HepG2 (cell line): ENCODE measurements around the gene RAB3D. TPM values are rescaled to one million over a fixed set of nuclear protein-coding genes. Genes with fewer than 3 reads are reported as not detected.

Source experiments
- AHR ChIP-seq: IDR thresholded peaks from 2 replicates; pipeline ENCODE4 v1.6.1; 2018; ENCODE audit warnings: missing genetic modification reagents, missing compliant biosample characterization
- BATF2 ChIP-seq: sonication (generic); formaldehyde crosslinking; IDR thresholded peaks from 2 replicates; pipeline ENCODE4 v1.8.0; 2022; ENCODE audit warnings: mild to moderate bottlenecking, missing genetic modification reagents, moderate library complexity
- BRCA1 ChIP-seq: sonication (generic); formaldehyde crosslinking; IDR thresholded peaks from 2 replicates; pipeline ENCODE4 v1.4.0; 2020; ENCODE audit warnings: missing genetic modification reagents
- CAMTA2 ChIP-seq: sonication (generic); formaldehyde crosslinking; IDR thresholded peaks from 2 replicates; pipeline ENCODE4 v1.4.0; 2020; ENCODE audit warnings: mild to moderate bottlenecking, missing genetic modification reagents, borderline replicate concordance
- FOXO4 ChIP-seq: sonication (generic); formaldehyde crosslinking; conservative IDR thresholded peaks from 2 replicates; pipeline ENCODE4 v1.8.1; 2023; ENCODE audit warnings: missing genetic modification reagents
- NPAS2 ChIP-seq: sonication (generic); formaldehyde crosslinking; IDR thresholded peaks from 2 replicates; pipeline ENCODE4 v1.8.0; 2022; ENCODE audit warnings: mild to moderate bottlenecking, missing genetic modification reagents, borderline replicate concordance
- PATZ1 ChIP-seq: sonication (generic); formaldehyde crosslinking; IDR thresholded peaks from 2 replicates; pipeline ENCODE4 v1.4.0; 2020; ENCODE audit warnings: missing genetic modification reagents
- POLR2A ChIP-seq, 2 experiments: IDR thresholded peaks; 2 replicates each; pipeline ENCODE4 v1.6.1; 2011; ENCODE audit warnings: low read depth in 2 of 2, low read length in 2 of 2, mild to moderate bottlenecking in 1 of 2, moderate library complexity in 1 of 2; ENCODE audit not compliant: insufficient read depth in 1 of 2
- PRPF4 ChIP-seq: fragments of 200-400 bp; formaldehyde crosslinking; IDR thresholded peaks from 2 replicates; pipeline ENCODE4 v1.6.1; 2016; ENCODE audit warnings: low read length, low read depth; ENCODE audit not compliant: poor library complexity, severe bottlenecking
- SALL1 ChIP-seq: sonication (generic); formaldehyde crosslinking; IDR thresholded peaks from 2 replicates; pipeline ENCODE4 v1.8.0; 2022; ENCODE audit warnings: mild to moderate bottlenecking, missing genetic modification reagents
- SSRP1 ChIP-seq: IDR thresholded peaks from 2 replicates; pipeline ENCODE4 v1.6.1; 2016; ENCODE audit warnings: control low read depth
- STAG1 ChIP-seq: sonication (generic); formaldehyde crosslinking; IDR thresholded peaks from 2 replicates; pipeline ENCODE4 v1.4.0; 2020; ENCODE audit warnings: missing genetic modification reagents
- TBP ChIP-seq: sonication (generic); formaldehyde crosslinking; IDR thresholded peaks from 2 replicates; pipeline ENCODE4 v1.5.0; 2020; ENCODE audit warnings: missing genetic modification reagents
- THYN1 ChIP-seq: sonication (generic); formaldehyde crosslinking; IDR thresholded peaks from 2 replicates; pipeline ENCODE4 v1.8.1; 2023; ENCODE audit warnings: low read depth, mild to moderate bottlenecking, moderate library complexity, missing genetic modification reagents, borderline replicate concordance
- TRIM24 ChIP-seq: sonication (generic); formaldehyde crosslinking; IDR thresholded peaks from 2 replicates; pipeline ENCODE4 v1.8.0; 2022; ENCODE audit warnings: mild to moderate bottlenecking, missing genetic modification reagents
- ZBTB7B ChIP-seq: sonication (generic); formaldehyde crosslinking; IDR thresholded peaks from 2 replicates; pipeline ENCODE4 v1.4.0; 2020; ENCODE audit warnings: missing genetic modification reagents
- ZMAT3 ChIP-seq: sonication (generic); formaldehyde crosslinking; conservative IDR thresholded peaks from 2 replicates; pipeline ENCODE4 v1.7.0; 2021; ENCODE audit warnings: missing genetic modification reagents
- ZNF143 ChIP-seq: sonication (generic); formaldehyde crosslinking; IDR thresholded peaks from 2 replicates; pipeline ENCODE4 v1.4.0; 2020; ENCODE audit warnings: missing genetic modification reagents
- ZNF234 ChIP-seq: sonication (generic); formaldehyde crosslinking; conservative IDR thresholded peaks from 2 replicates; pipeline ENCODE4 v1.5.1; 2020; ENCODE audit warnings: mild to moderate bottlenecking, missing genetic modification reagents
- ZNF275 ChIP-seq: sonication (generic); formaldehyde crosslinking; IDR thresholded peaks from 2 replicates; pipeline ENCODE4 v1.8.0; 2022; ENCODE audit warnings: missing genetic modification reagents, mild to moderate bottlenecking, inconsistent platforms, borderline replicate concordance
- ZNF567 ChIP-seq: sonication (generic); formaldehyde crosslinking; IDR thresholded peaks from 2 replicates; pipeline ENCODE4 v1.8.1; 2023; ENCODE audit warnings: mild to moderate bottlenecking, missing genetic modification reagents, borderline replicate concordance
- ZNF597 ChIP-seq: sonication (generic); formaldehyde crosslinking; IDR thresholded peaks from 2 replicates; pipeline ENCODE4 v1.5.0; 2020; ENCODE audit warnings: missing genetic modification reagents
- ZNF766 ChIP-seq: sonication (generic); formaldehyde crosslinking; IDR thresholded peaks from 2 replicates; pipeline ENCODE4 v1.5.0; 2020; ENCODE audit warnings: missing genetic modification reagents, borderline replicate concordance
- polyA plus RNA-seq, 8 experiments: library from polyadenylated mRNA; depleted of rRNA in 3 of 8; stranded (reverse) in 7 of 8; unstranded in 1 of 8; fragments of >200 nt; fragmentation: Illumina TruSeq in 4 of 8; extraction: Trizol in 4 of 8; gene quantifications; 2 replicates each; pipeline versions ENCODE4 v1.2.1 to v1.2.3, GENCODE V29; 2011 to 2016; ENCODE audit warnings: low read depth in 4 of 8, missing spikeins in 1 of 8, mixed read lengths in 1 of 8; ENCODE audit not compliant: insufficient read depth in 1 of 8
- total RNA-seq, 5 experiments: library from RNA; depleted of rRNA; stranded (reverse); fragments of >200 nt; fragmentation: Illumina TruSeq; extraction: Trizol; gene quantifications; 2 replicates each; pipeline ENCODE4 v1.2.3, GENCODE V29; 2016; ENCODE audit warnings: low read depth in 1 of 5

The RAB3D gene
- total and polyA plus RNA-seq, 2 of the 13 experiments (the other 11 are each of a cell fraction or from before 2014, with no cell fraction given): 2.0 to 16.1 TPM

GRCh38 chr19:11355160-11356073, 16.0 kb upstream of the RAB3D start, which contains the start of gene PLPPR2 (continued):
- TF ChIP-seq PATZ1 (CRISPR knock-in tag) (no peak), ZNF143 (CRISPR knock-in tag) (no peak), ZNF234 (no peak), SALL1 (CRISPR knock-in tag) (peak; percentile 34; the same call in 1 of the 2 replicates), CAMTA2 (CRISPR knock-in tag) (no peak), SSRP1 (CRISPR knock-in tag) (no peak), BRCA1 (CRISPR knock-in tag) (no peak), TBP (CRISPR knock-in tag) (no peak), ZMAT3 (CRISPR knock-in tag) (no peak), ZNF567 (no peak), FOXO4 (CRISPR knock-in tag) (no peak), ZBTB7B (CRISPR knock-in tag) (no peak), ZNF275 (CRISPR knock-in tag) (no peak), TRIM24 (CRISPR knock-in tag) (no peak), ZNF766 (CRISPR knock-in tag) (no peak), BATF2 (CRISPR knock-in tag) (no peak), POLR2A (IDR thresholded peaks at IDR 0.05; ENCODE audit: insufficient read depth in 1 of 2, low read depth in 2 of 2, low read length in 2 of 2) (peak in 1 of 2 experiments; percentile 44; a peak in 1 of 4 replicates), PRPF4 (no peak), STAG1 (CRISPR knock-in tag) (no peak), AHR (CRISPR knock-in tag) (no peak), THYN1 (CRISPR knock-in tag) (no peak), NPAS2 (CRISPR knock-in tag) (no peak), ZNF597 (no peak)
